Neural cell (in vitro differentiated cells): ENCODE measurements around the gene NUB1. TPM values are rescaled to one million over a fixed set of nuclear protein-coding genes. Genes with fewer than 3 reads are reported as not detected.

Experiments used
- H2AFZ ChIP-seq: fragments of 200-600, 300-800 bp; sonication (generic), shearing (Covaris generic); 2 replicates; pipeline ENCODE4 v1.6.0; 2014; ENCODE audit warnings: low read depth, mild to moderate bottlenecking, antibody characterized with exemption, low read length, moderate library complexity
- H3F3A ChIP-seq: fragments of 200-600 bp; shearing (Covaris generic); 2 replicates; pipeline ENCODE4 v1.6.1; 2016; ENCODE audit warnings: mild to moderate bottlenecking, moderate library complexity, mixed read lengths, antibody characterized with exemption, low read length; ENCODE audit not compliant: insufficient read depth, poor library complexity, severe bottlenecking
- H3K27ac ChIP-seq: fragments of 200-600, 300-800 bp; sonication (generic), shearing (Covaris generic); 2 replicates; pipeline ENCODE4 v1.5.1; 2014; ENCODE audit warnings: mild to moderate bottlenecking, low read length, moderate library complexity
- H3K27me3 ChIP-seq: fragments of 300-800, 200-600 bp; sonication (generic), shearing (Covaris generic); 2 replicates; pipeline ENCODE4 v1.6.0; 2014; ENCODE audit warnings: mild to moderate bottlenecking, low read depth, low read length, moderate library complexity; ENCODE audit not compliant: insufficient read depth
- H3K36me3 ChIP-seq: fragments of 300-800, 200-600 bp; sonication (generic), shearing (Covaris generic); 2 replicates; pipeline ENCODE4 v1.5.1; 2014; ENCODE audit warnings: mild to moderate bottlenecking, antibody characterized with exemption, low read length, moderate library complexity; ENCODE audit not compliant: insufficient read depth
- H3K4me2 ChIP-seq: fragments of 300-800, 200-600 bp; sonication (generic), shearing (Covaris generic); 2 replicates; pipeline ENCODE4 v1.6.0; 2014; ENCODE audit warnings: mild to moderate bottlenecking, low read length
- H3K4me3 ChIP-seq: fragments of 300-800, 200-600 bp; sonication (generic), shearing (Covaris generic); 2 replicates; pipeline ENCODE4 v1.5.1; 2014; ENCODE audit warnings: mild to moderate bottlenecking, low read length, moderate library complexity
- H3K79me2 ChIP-seq: fragments of 200-600 bp; shearing (Covaris generic); replicated peaks from 2 replicates; pipeline ENCODE4 v1.6.0; 2014; ENCODE audit warnings: mild to moderate bottlenecking, low read length, moderate library complexity; ENCODE audit not compliant: insufficient read depth
- H3K9ac ChIP-seq: fragments of 300-800, 200-600 bp; sonication (generic), shearing (Covaris generic); 2 replicates; pipeline ENCODE4 v1.6.1; 2016; ENCODE audit warnings: mild to moderate bottlenecking, low read length, mixed read lengths
- H3K9me2 ChIP-seq: fragments of 200-600 bp; shearing (Covaris generic); 2 replicates; pipeline ENCODE4 v1.6.1; 2016; ENCODE audit warnings: mild to moderate bottlenecking, low read length, mixed read lengths; ENCODE audit not compliant: insufficient read depth
- H3K9me3 ChIP-seq: fragments of 200-600, 300-800 bp; sonication (generic), shearing (Covaris generic); 2 replicates; pipeline ENCODE4 v1.6.1; 2016; ENCODE audit warnings: mild to moderate bottlenecking, mixed run types, low read length, moderate library complexity, mixed read lengths
- H4K20me1 ChIP-seq: fragments of 200-600 bp; shearing (Covaris generic); 2 replicates; pipeline ENCODE4 v1.6.1; 2016; ENCODE audit warnings: mild to moderate bottlenecking, mixed run types; ENCODE audit not compliant: insufficient read depth
- EP300 ChIP-seq: fragments of 450-650 bp; conservative IDR thresholded peaks from 2 replicates; pipeline ENCODE4 v1.6.1; 2014; ENCODE audit warnings: antibody characterized with exemption, mild to moderate bottlenecking, moderate library complexity; ENCODE audit not compliant: poor library complexity, severe bottlenecking
- EZH2 ChIP-seq: fragments of 200-600, 300-800 bp; shearing (Covaris generic), sonication (generic); IDR thresholded peaks from 2 replicates; pipeline ENCODE4 v1.6.1; 2014; ENCODE audit warnings: antibody characterized with exemption, low read length, borderline replicate concordance, mild to moderate bottlenecking; ENCODE audit not compliant: insufficient read depth, poor library complexity, severe bottlenecking
- MXI1 ChIP-seq: fragments of 450-650 bp; conservative IDR thresholded peaks from 2 replicates; pipeline ENCODE4 v1.6.1; 2014; ENCODE audit warnings: antibody characterized with exemption, mild to moderate bottlenecking; ENCODE audit not compliant: poor library complexity, severe bottlenecking
- POLR2AphosphoS5 ChIP-seq: IDR thresholded peaks from 2 replicates; pipeline ENCODE4 v1.6.1; 2012
- RAD21 ChIP-seq: fragments of 450-650 bp; conservative IDR thresholded peaks from 2 replicates; pipeline ENCODE4 v1.6.1; 2014; ENCODE audit warnings: antibody characterized with exemption, mild to moderate bottlenecking, moderate library complexity
- SMC3 ChIP-seq: fragments of 450-650 bp; conservative IDR thresholded peaks from 2 replicates; pipeline ENCODE4 v1.6.1; 2014; ENCODE audit warnings: antibody characterized with exemption, mild to moderate bottlenecking, moderate library complexity; ENCODE audit not compliant: poor library complexity
- TAF1 ChIP-seq: IDR thresholded peaks from 2 replicates; pipeline ENCODE4 v1.6.1; 2012; ENCODE audit warnings: low read depth
- polyA plus RNA-seq: library from polyadenylated mRNA; depleted of rRNA; stranded (reverse); fragments of >200 nt; gene quantifications from 2 replicates; pipeline ENCODE4 v1.2.3, GENCODE V29; 2014
- TF ChIP-seq, protein P1 (sequence below): IDR thresholded peaks from 2 replicates; pipeline ENCODE4 v1.6.1; 2012; ENCODE audit warnings: borderline replicate concordance
- TF ChIP-seq, protein P2 (sequence below): fragments of 450-650 bp; IDR thresholded peaks from 2 replicates; pipeline ENCODE4 v1.5.1; 2014; ENCODE audit warnings: antibody characterized with exemption, mild to moderate bottlenecking, moderate library complexity; ENCODE audit not compliant: poor library complexity, severe bottlenecking

Gene NUB1
- polyA plus RNA-seq, 1 donor from 2014 or later: 48.4 TPM

DNA sequence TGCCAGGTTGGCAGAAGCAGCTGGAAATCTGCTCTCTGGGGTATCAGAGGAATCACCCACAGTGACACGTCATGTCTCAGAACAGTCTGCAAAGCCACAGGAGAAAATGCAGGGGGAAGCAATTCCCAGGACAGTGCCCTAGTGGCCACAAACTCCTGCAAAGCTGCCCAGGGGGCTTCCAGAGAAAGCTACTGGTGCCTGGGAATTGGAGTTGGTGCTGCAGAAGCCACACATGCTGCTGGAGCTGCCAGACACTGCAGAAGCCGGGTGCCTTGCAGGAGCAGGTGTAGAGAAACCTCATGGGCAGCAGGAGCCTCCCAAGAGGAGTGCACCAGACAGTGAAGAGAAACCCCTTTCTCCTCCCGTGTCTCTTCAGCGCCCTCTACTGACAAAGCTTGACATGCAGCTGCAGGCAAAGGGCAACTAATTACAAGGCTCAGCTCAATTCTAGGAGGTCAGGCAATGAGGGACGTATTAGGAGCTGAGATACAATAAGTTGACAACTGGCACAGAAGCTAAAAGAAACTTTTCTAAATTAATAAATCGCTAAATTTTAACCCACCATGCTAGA lies 30.2 kb upstream of the NUB1 start:
- H3F3A ChIP-seq: no peaks in the 10 kb centered on the region
- no peak overlapping the region for H3K4me2 ChIP-seq
- no peak overlapping the region for H2AFZ ChIP-seq
- H3K79me2 ChIP-seq: no peaks in the 10 kb centered on the region
- no peak for TF ChIP-seq EZH2
- TF ChIP-seq, protein P1, sequence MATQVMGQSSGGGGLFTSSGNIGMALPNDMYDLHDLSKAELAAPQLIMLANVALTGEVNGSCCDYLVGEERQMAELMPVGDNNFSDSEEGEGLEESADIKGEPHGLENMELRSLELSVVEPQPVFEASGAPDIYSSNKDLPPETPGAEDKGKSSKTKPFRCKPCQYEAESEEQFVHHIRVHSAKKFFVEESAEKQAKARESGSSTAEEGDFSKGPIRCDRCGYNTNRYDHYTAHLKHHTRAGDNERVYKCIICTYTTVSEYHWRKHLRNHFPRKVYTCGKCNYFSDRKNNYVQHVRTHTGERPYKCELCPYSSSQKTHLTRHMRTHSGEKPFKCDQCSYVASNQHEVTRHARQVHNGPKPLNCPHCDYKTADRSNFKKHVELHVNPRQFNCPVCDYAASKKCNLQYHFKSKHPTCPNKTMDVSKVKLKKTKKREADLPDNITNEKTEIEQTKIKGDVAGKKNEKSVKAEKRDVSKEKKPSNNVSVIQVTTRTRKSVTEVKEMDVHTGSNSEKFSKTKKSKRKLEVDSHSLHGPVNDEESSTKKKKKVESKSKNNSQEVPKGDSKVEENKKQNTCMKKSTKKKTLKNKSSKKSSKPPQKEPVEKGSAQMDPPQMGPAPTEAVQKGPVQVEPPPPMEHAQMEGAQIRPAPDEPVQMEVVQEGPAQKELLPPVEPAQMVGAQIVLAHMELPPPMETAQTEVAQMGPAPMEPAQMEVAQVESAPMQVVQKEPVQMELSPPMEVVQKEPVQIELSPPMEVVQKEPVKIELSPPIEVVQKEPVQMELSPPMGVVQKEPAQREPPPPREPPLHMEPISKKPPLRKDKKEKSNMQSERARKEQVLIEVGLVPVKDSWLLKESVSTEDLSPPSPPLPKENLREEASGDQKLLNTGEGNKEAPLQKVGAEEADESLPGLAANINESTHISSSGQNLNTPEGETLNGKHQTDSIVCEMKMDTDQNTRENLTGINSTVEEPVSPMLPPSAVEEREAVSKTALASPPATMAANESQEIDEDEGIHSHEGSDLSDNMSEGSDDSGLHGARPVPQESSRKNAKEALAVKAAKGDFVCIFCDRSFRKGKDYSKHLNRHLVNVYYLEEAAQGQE: no peak
- no peak for TF ChIP-seq TAF1
- TF ChIP-seq MXI1: no peak
- TF ChIP-seq EP300: no peak
- TF ChIP-seq SMC3: no peak
- TF ChIP-seq, protein P2, sequence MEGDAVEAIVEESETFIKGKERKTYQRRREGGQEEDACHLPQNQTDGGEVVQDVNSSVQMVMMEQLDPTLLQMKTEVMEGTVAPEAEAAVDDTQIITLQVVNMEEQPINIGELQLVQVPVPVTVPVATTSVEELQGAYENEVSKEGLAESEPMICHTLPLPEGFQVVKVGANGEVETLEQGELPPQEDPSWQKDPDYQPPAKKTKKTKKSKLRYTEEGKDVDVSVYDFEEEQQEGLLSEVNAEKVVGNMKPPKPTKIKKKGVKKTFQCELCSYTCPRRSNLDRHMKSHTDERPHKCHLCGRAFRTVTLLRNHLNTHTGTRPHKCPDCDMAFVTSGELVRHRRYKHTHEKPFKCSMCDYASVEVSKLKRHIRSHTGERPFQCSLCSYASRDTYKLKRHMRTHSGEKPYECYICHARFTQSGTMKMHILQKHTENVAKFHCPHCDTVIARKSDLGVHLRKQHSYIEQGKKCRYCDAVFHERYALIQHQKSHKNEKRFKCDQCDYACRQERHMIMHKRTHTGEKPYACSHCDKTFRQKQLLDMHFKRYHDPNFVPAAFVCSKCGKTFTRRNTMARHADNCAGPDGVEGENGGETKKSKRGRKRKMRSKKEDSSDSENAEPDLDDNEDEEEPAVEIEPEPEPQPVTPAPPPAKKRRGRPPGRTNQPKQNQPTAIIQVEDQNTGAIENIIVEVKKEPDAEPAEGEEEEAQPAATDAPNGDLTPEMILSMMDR: no peak
- no peak for TF ChIP-seq RAD21
- no peak for TF ChIP-seq POLR2AphosphoS5
- no peak overlapping the region for H3K9ac ChIP-seq
- H3K4me3 ChIP-seq: no peak overlapping the region
- H3K9me2 ChIP-seq: no peaks in the 10 kb centered on the region
- no peak overlapping the region for H3K27ac ChIP-seq
- no peaks in the 10 kb centered on the region for H3K9me3 ChIP-seq
- no peaks in the 10 kb centered on the region for H4K20me1 ChIP-seq
- no peaks in the 10 kb centered on the region for H3K36me3 ChIP-seq
- no peaks in the 10 kb centered on the region for H3K27me3 ChIP-seq

DNA sequence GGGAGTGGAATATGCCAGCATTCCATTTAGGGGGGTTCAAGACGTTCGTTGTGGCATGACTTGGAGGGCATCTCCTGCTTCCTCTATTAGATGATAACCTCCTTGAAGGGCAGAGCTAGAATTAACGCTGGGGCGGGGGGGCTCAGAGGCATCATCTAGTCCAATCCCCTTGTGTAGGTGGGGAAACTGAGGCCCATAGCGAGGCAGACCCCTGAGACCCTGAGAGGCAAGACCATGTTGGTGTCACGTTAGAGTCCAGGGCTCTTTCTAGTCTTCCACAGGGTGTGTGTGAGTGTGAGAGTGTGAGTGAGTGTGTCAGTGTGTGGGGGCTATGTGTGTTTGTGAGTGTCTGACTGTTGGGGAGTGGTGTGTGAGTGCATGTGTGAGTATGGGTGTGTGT lies 29.3 kb upstream of the NUB1 start:
- Histone ChIP-seq H3K4me2 (no peak overlapping the region), H2AFZ (no peak overlapping the region), H3K9me3 (no peaks in the 10 kb centered on the region), H4K20me1 (no peaks in the 10 kb centered on the region), H3K79me2 (no peaks in the 10 kb centered on the region), H3K27ac (no peak overlapping the region), H3K9me2 (no peaks in the 10 kb centered on the region), H3K36me3 (no peaks in the 10 kb centered on the region), H3K9ac (no peak overlapping the region), H3F3A (no peaks in the 10 kb centered on the region), H3K4me3 (no peak overlapping the region), H3K27me3 (no peaks in the 10 kb centered on the region)
- TF ChIP-seq POLR2AphosphoS5: no peak
- no peak for TF ChIP-seq RAD21
- TF ChIP-seq MXI1: no peak
- TF ChIP-seq, protein P2: no peak
- no peak for TF ChIP-seq SMC3
- no peak for TF ChIP-seq EZH2
- TF ChIP-seq EP300: no peak
- TF ChIP-seq TAF1: no peak
- TF ChIP-seq, protein P1: no peak
